SU-DHL-6 (cell line): ENCODE results near the gene PA2G4.

Experiments used
- H2AFZ ChIP-seq: fragments of 200-600 bp; sonication (generic); 2 replicates; pipeline ENCODE4 v1.6.1; 2014; ENCODE audit warnings: low read depth, mild to moderate bottlenecking, moderate library complexity, mixed read lengths, antibody characterized with exemption, low read length; ENCODE audit not compliant: severe bottlenecking
- H3F3A ChIP-seq: fragments of 200-600 bp; shearing (Covaris generic); 2 replicates; pipeline ENCODE4 v1.6.0; 2016; ENCODE audit warnings: antibody characterized with exemption, mild to moderate bottlenecking; ENCODE audit not compliant: insufficient read depth
- H3K27ac ChIP-seq: fragments of 200-600 bp; sonication (generic); 2 replicates; pipeline ENCODE4 v1.5.1; 2016; ENCODE audit warnings: low read depth, mild to moderate bottlenecking, low read length, moderate library complexity, mixed read lengths
- H3K27me3 ChIP-seq: fragments of 200-600 bp; sonication (generic), shearing (Covaris generic); 2 replicates; pipeline ENCODE4 v1.6.0; 2014; ENCODE audit warnings: mild to moderate bottlenecking, low read length
- H3K36me3 ChIP-seq: fragments of 200-600 bp; sonication (generic); 2 replicates; pipeline ENCODE4 v1.6.1; 2014; ENCODE audit warnings: mild to moderate bottlenecking, low read length, mixed read lengths
- H3K4me2 ChIP-seq: fragments of 300-600, 200-600 bp; shearing (Covaris generic), sonication (generic); 2 replicates; pipeline ENCODE4 v1.6.0; 2014; ENCODE audit warnings: low read length, low read depth, mild to moderate bottlenecking; ENCODE audit not compliant: poor library complexity, severe bottlenecking
- H3K4me3 ChIP-seq: fragments of 200-600 bp; sonication (generic); 2 replicates; pipeline ENCODE4 v1.5.1; 2014; ENCODE audit warnings: antibody characterized with exemption, low read length, mild to moderate bottlenecking, mixed read lengths; ENCODE audit not compliant: insufficient read depth, poor library complexity, severe bottlenecking
- H3K79me2 ChIP-seq: fragments of 200-600 bp; sonication (generic); 2 replicates; pipeline ENCODE4 v1.6.1; 2014; ENCODE audit warnings: mild to moderate bottlenecking, low read length, moderate library complexity; ENCODE audit not compliant: insufficient read depth
- H3K9ac ChIP-seq: fragments of 200-600 bp; sonication (generic); 2 replicates; pipeline ENCODE4 v1.7.0; 2014; ENCODE audit warnings: mild to moderate bottlenecking, low read length
- H3K9me2 ChIP-seq: fragments of 200-600 bp; sonication (generic); replicated peaks from 2 replicates; pipeline ENCODE4 v1.6.1; 2014; ENCODE audit warnings: low read length; ENCODE audit not compliant: insufficient read depth
- H3K9me3 ChIP-seq: fragments of 200-600 bp; sonication (generic); 2 replicates; pipeline ENCODE4 v1.6.1; 2014; ENCODE audit warnings: low read length, mixed read lengths; ENCODE audit not compliant: insufficient read depth
- H4K20me1 ChIP-seq: fragments of 200-600 bp; sonication (generic); 2 replicates; pipeline ENCODE4 v1.6.1; 2014; ENCODE audit warnings: low read depth, mild to moderate bottlenecking, antibody characterized with exemption, low read length, moderate library complexity, mixed read lengths
- CTCF ChIP-seq: fragments of 200-600 bp; sonication (generic); IDR thresholded peaks from one replicate; pipeline ENCODE4 v1.5.1; 2017; ENCODE audit warnings: antibody characterized with exemption, mild to moderate bottlenecking, low read length, moderate library complexity; ENCODE audit not compliant: insufficient read depth, poor library complexity, severe bottlenecking
- EZH2phosphoT487 ChIP-seq: fragments of 200-600 bp; sonication (generic), shearing (Covaris generic); conservative IDR thresholded peaks from 2 replicates; pipeline ENCODE4 v1.6.1; 2018; ENCODE audit warnings: mild to moderate bottlenecking, antibody characterized with exemption, low read length, moderate library complexity, mixed read lengths

PA2G4 gene

GRCh38 chr12:56081393-56082347 is 22.7 kb upstream of the PA2G4 start:
- no peak overlapping the region for H3K27ac ChIP-seq
- no peak overlapping the region for H3K4me3 ChIP-seq
- no peaks in the 10 kb centered on the region for H3K27me3 ChIP-seq
- TF ChIP-seq EZH2phosphoT487: no peak
- TF ChIP-seq CTCF: no peak
- no peaks in the 10 kb centered on the region for H3K36me3 ChIP-seq
- H3K79me2 ChIP-seq: no peaks in the 10 kb centered on the region
- no peaks in the 10 kb centered on the region for H4K20me1 ChIP-seq
- no peak overlapping the region for H2AFZ ChIP-seq
- no peaks in the 10 kb centered on the region for H3F3A ChIP-seq
- no peak overlapping the region for H3K9ac ChIP-seq
- no peaks in the 10 kb centered on the region for H3K9me2 ChIP-seq
- no peak overlapping the region for H3K4me2 ChIP-seq
- no peaks in the 10 kb centered on the region for H3K9me3 ChIP-seq

- H3K27ac ChIP-seq: no peak overlapping the region
- no peak for TF ChIP-seq CTCF
- TF ChIP-seq EZH2phosphoT487: no peak
- H3K9me3 ChIP-seq: no peaks in the 10 kb centered on the region
- no peaks in the 10 kb centered on the region for H3K36me3 ChIP-seq
- H3K27me3 ChIP-seq: no peaks in the 10 kb centered on the region
- no peaks in the 10 kb centered on the region for H3K9me2 ChIP-seq
- no peaks in the 10 kb centered on the region for H3K79me2 ChIP-seq
- H2AFZ ChIP-seq: no peak overlapping the region
- H4K20me1 ChIP-seq: no peaks in the 10 kb centered on the region
- no peak overlapping the region for H3K4me2 ChIP-seq
- H3K4me3 ChIP-seq: no peak overlapping the region
- H3F3A ChIP-seq: no peaks in the 10 kb centered on the region
- H3K9ac ChIP-seq: no peak overlapping the region
Observed at GRCh38 chr12:56082382-56082781, 22.0 kb upstream of the PA2G4 start.

- Histone ChIP-seq H4K20me1 (no peaks in the 10 kb centered on the region), H3K9me2 (no peaks in the 10 kb centered on the region), H3F3A (no peaks in the 10 kb centered on the region), H3K9ac (no peak overlapping the region), H3K79me2 (no peaks in the 10 kb centered on the region), H3K4me2 (no peak overlapping the region), H2AFZ (no peak overlapping the region), H3K36me3 (no peaks in the 10 kb centered on the region), H3K9me3 (no peaks in the 10 kb centered on the region), H3K27ac (no peak overlapping the region), H3K27me3 (no peaks in the 10 kb centered on the region), H3K4me3 (no peak overlapping the region)
- no peak for TF ChIP-seq EZH2phosphoT487
- no peak for TF ChIP-seq CTCF
Observed at GRCh38 chr12:56082967-56083366, 21.4 kb upstream of the PA2G4 start.
